A549 treated with Mapracorat at 1 μM for 4 hours (cell line): ENCODE measurements around the gene ZNF554. TPM values are rescaled to one million over a fixed set of nuclear protein-coding genes. Genes with fewer than 3 reads are reported as not detected.

ENCODE experiments used
- total RNA-seq: library from RNA; stranded (reverse); fragments of 200-300 nt; extraction: Qiagen RNA extraction; gene quantifications from 5 replicates; pipeline ENCODE4 v1.2.3, GENCODE V29; 2022

ZNF554 gene
- total RNA-seq = 0.79 to 1.3 TPM (median 1.0 TPM) in 5 replicates

GRCh38 chr19:2819540-2820111 is at the start of gene ZNF554:
Gene ZNF554, plus strand, starts transcription at chr19:2819868. Its CDS starts 204 bp downstream, at chr19:2820072.

GRCh38 chr19:2782936-2783780 is 36.5 kb upstream of the ZNF554 start, which contains the start of gene SGTA:
Gene SGTA, minus strand, starts transcription at chr19:2783273. Its CDS starts 14,205 bp downstream, at chr19:2769068.

GRCh38 chr19:2785244-2785997 is 34.2 kb upstream of the ZNF554 start, which contains the start of gene THOP1:
Gene THOP1, plus strand, starts transcription at chr19:2785503. Its CDS starts 160 bp downstream, at chr19:2785663.

GRCh38 chr19:2840794-2841791 is 21.4 kb downstream of the ZNF554 start, which contains the start of gene ZNF555:
Gene ZNF555, plus strand, starts transcription at chr19:2841475. Its CDS starts 98 bp downstream, at chr19:2841573.

GRCh38 chr19:2867025-2867991 is 47.6 kb downstream of the ZNF554 start, which contains the start of gene ZNF556:
Gene ZNF556, plus strand, starts transcription at chr19:2867335. Its CDS starts 87 bp downstream, at chr19:2867422.

Other genes starting within 250 kb of the ZNF554 start
- gene GNG7, start 117.2 kb upstream of the ZNF554 start, total RNA-seq = 0.02 to 0.13 TPM (median 0.05 TPM) in 5 replicates
- gene DIRAS1, start 98.5 kb upstream of the ZNF554 start, total RNA-seq = 3.1 to 4.9 TPM (median 4.2 TPM) in 5 replicates
- 26.6 to 30.9 TPM (median 29.0 TPM) in 5 replicates for gene SLC39A3, start 79.9 kb upstream of the ZNF554 start, total RNA-seq
- 55.7 to 80.0 TPM (median 69.8 TPM) in 5 replicates for gene SGTA, start 36.6 kb upstream of the ZNF554 start, total RNA-seq
- 75.7 to 107 TPM (median 98.4 TPM) in 5 replicates for gene THOP1, start 34.4 kb upstream of the ZNF554 start, total RNA-seq
- gene ZNF555, start 21.6 kb downstream of the ZNF554 start, total RNA-seq = 1.5 to 3.4 TPM (median 2.3 TPM) in 5 replicates
- 0.12 TPM in 1 of 5 replicates, not detected in the others for gene ZNF556, start 47.5 kb downstream of the ZNF554 start, total RNA-seq
- 2.8 to 4.0 TPM (median 3.0 TPM) in 5 replicates for gene ZNF57, start 81.1 kb downstream of the ZNF554 start, total RNA-seq
- gene ZNF77, start 125.1 kb downstream of the ZNF554 start, total RNA-seq = 1.3 to 2.3 TPM (median 1.8 TPM) in 5 replicates
- gene TLE6, start 157.7 kb downstream of the ZNF554 start, total RNA-seq = 4.1 to 6.6 TPM (median 5.0 TPM) in 5 replicates
- 2.0 to 2.9 TPM (median 2.1 TPM) in 5 replicates for gene TLE2, start 209.4 kb downstream of the ZNF554 start, total RNA-seq
- gene TLE5, start 242.6 kb downstream of the ZNF554 start, total RNA-seq = 194 to 264 TPM (median 258 TPM) in 5 replicates